Natural killer cell (primary cell): ENCODE measurements around the gene RASA2. TPM values are rescaled to one million over a fixed set of nuclear protein-coding genes. Genes with fewer than 3 reads are reported as not detected.

Experiments used
- ATAC-seq, 3 donors: fragments of 150-1000 bp in 2 of 3; fragments of 200-7000 bp in 1 of 3; cut with Tn5 transposase; 1 replicate in 1 of 3; 2 replicates in 2 of 3; pipeline ENCODE4 v1.10.0; 2021; ENCODE audit warnings: mild to moderate bottlenecking in 2 of 3, moderate library complexity in 2 of 3
- DNase-seq, 2 donors: peaks; one replicate each; pipeline versions ENCODE4 v3.0.0 to v3.0.0-alpha.2; 2013 to 2021; ENCODE audit warnings: mixed read lengths in 1 of 2
- H3K27ac ChIP-seq: one replicate; pipeline ENCODE4 v1.5.1; 2013; ENCODE audit warnings: mild to moderate bottlenecking, low read length
- H3K27me3 ChIP-seq: one replicate; pipeline ENCODE4 v1.6.1; 2013; ENCODE audit warnings: low read length; ENCODE audit not compliant: control insufficient read depth, insufficient read depth
- H3K36me3 ChIP-seq: one replicate; pipeline ENCODE4 v1.6.1; 2013; ENCODE audit warnings: low read length; ENCODE audit not compliant: control insufficient read depth, insufficient read depth
- H3K4me1 ChIP-seq: one replicate; pipeline ENCODE4 v1.6.1; 2013; ENCODE audit warnings: low read length; ENCODE audit not compliant: control insufficient read depth, insufficient read depth
- H3K4me3 ChIP-seq: one replicate; pipeline ENCODE4 v1.5.1; 2013; ENCODE audit warnings: low read length
- H3K9me3 ChIP-seq: one replicate; pipeline ENCODE4 v1.6.1; 2013; ENCODE audit warnings: low read length; ENCODE audit not compliant: control insufficient read depth, insufficient read depth
- H3K27ac Mint-ChIP-seq, 2 donors: one replicate each; pipeline ENCODE4 v1.8.0; 2022; ENCODE audit warnings: mild to moderate bottlenecking in 2 of 2, mixed read lengths in 2 of 2, moderate library complexity in 1 of 2
- H3K27me3 Mint-ChIP-seq, 2 donors: one replicate each; pipeline ENCODE4 v1.8.0; 2022; ENCODE audit warnings: low read depth in 2 of 2, mixed read lengths in 2 of 2
- H3K36me3 Mint-ChIP-seq: one replicate; pipeline ENCODE4 v1.8.0; 2022; ENCODE audit warnings: mixed read lengths
- H3K4me1 Mint-ChIP-seq, 2 donors: one replicate each; pipeline ENCODE4 v1.8.0; 2022; ENCODE audit warnings: mixed read lengths in 2 of 2
- H3K4me3 Mint-ChIP-seq: one replicate; pipeline ENCODE4 v1.8.0; 2022; ENCODE audit warnings: mild to moderate bottlenecking, moderate library complexity, mixed read lengths
- H3K9me3 Mint-ChIP-seq, 2 donors: one replicate each; pipeline ENCODE4 v1.8.0; 2022; ENCODE audit warnings: mixed read lengths in 2 of 2
- CTCF ChIP-seq: fragments of 200-600 bp; IDR thresholded peaks from one replicate; pipeline ENCODE4 v1.8.0; 2022; ENCODE audit warnings: antibody characterized with exemption
- WGBS: methylation state at CpG from one replicate; pipeline ENCODE4 v1.1.7; 2013; ENCODE audit warnings: missing lambda C conversion rate; ENCODE audit not compliant: insufficient coverage; 5-methylcytosine and 5-hydroxymethylcytosine counted together
- intact Hi-C: fragments of 100-400 bp; cut with micrococcal nuclease; formaldehyde crosslinking; loops from one replicate; pipeline ENCODE4 v1.14.2; 2022
- total RNA-seq, 4 donors: library from RNA; stranded (reverse); fragments of 120-200 nt in 1 of 4; gene quantifications; one replicate each; pipeline versions ENCODE4 v1.2.3 to v1.2.4, GENCODE V29; 2013 to 2022

Gene RASA2
- total RNA-seq, 3 donors from 2014 or later (not counting 1 experiment from before 2014, with no cell fraction given), result 93.9 to 99.4 (median 97.0) TPM

- H3K27ac Mint-ChIP-seq, result no peak overlapping the region
- intact Hi-C loops, result loop anchor here (5.0 kb wide), 1 partner anchor 42 kb away; no protein-coding TSS in a partner anchor
- no peak overlapping the region for H3K27ac ChIP-seq
- peaks cover 8 to 19% of the 10 kb centered on the region in 2 donors for H3K4me1 Mint-ChIP-seq
- 98% methylated on average over 10 of the region's 14 CpGs for WGBS
- DNase-seq (no peak), ATAC-seq (no peak)
- H3K27me3 Mint-ChIP-seq, result no peaks in the 10 kb centered on the region
- no peak overlapping the region for H3K4me3 ChIP-seq
- H3K36me3 Mint-ChIP-seq, result peaks cover 28% of the 10 kb centered on the region
- H3K9me3 ChIP-seq, result no peaks in the 10 kb centered on the region
- H3K27me3 ChIP-seq, result no peaks in the 10 kb centered on the region
- TF ChIP-seq CTCF, result no peak
- H3K36me3 ChIP-seq, result peaks cover 50% of the 10 kb centered on the region
- no peak overlapping the region for H3K4me3 Mint-ChIP-seq
- H3K4me1 ChIP-seq, result peaks cover 10% of the 10 kb centered on the region
- H3K9me3 Mint-ChIP-seq, result no peaks in the 10 kb centered on the region
Measured at GRCh38 chr3:141444586-141445285, 42.1 kb upstream of the RASA2 start.

GRCh38 chr3:141445990-141446389 is 40.8 kb upstream of the RASA2 start:
- intact Hi-C loops, result no loop called here
- peaks cover 52% of the 10 kb centered on the region for H3K36me3 ChIP-seq
- peak overlapping the region in 1 of 2 donors; percentile 31 for H3K27ac Mint-ChIP-seq

GRCh38 chr3:141446737-141447136 is 40.1 kb upstream of the RASA2 start:
- no peaks in the 10 kb centered on the region for H3K27me3 ChIP-seq
- H3K36me3 ChIP-seq, result peaks cover 52% of the 10 kb centered on the region
- Mint-ChIP-seq H3K4me1 (peaks cover 0 to 5% of the 10 kb centered on the region in 2 donors), H3K36me3 (peaks cover 28% of the 10 kb centered on the region), H3K4me3 (no peak overlapping the region), H3K27me3 (no peaks in the 10 kb centered on the region), H3K27ac (no peak overlapping the region), H3K9me3 (no peaks in the 10 kb centered on the region)
- no peak overlapping the region for H3K4me3 ChIP-seq
- TF ChIP-seq CTCF, result no peak
- DNase-seq (no peak), ATAC-seq (no peak)
- H3K27ac ChIP-seq, result no peak overlapping the region
- H3K9me3 ChIP-seq, result no peaks in the 10 kb centered on the region
- peaks cover 2% of the 10 kb centered on the region for H3K4me1 ChIP-seq
- intact Hi-C loops, result no loop called here

More at GRCh38 chr3:141445990-141446389, 40.8 kb upstream of the RASA2 start:
- H3K27ac ChIP-seq, result no peak overlapping the region
- DNase-seq, result no peak
- H3K27me3 Mint-ChIP-seq, result no peaks in the 10 kb centered on the region
- H3K4me1 ChIP-seq, result peaks cover 9% of the 10 kb centered on the region
- H3K36me3 Mint-ChIP-seq, result peaks cover 28% of the 10 kb centered on the region
- peaks cover 6 to 13% of the 10 kb centered on the region in 2 donors for H3K4me1 Mint-ChIP-seq
- H3K9me3 Mint-ChIP-seq, result no peaks in the 10 kb centered on the region
- H3K4me3 ChIP-seq, result no peak overlapping the region
- no peak for TF ChIP-seq CTCF
- no peaks in the 10 kb centered on the region for H3K9me3 ChIP-seq
- no peak overlapping the region for H3K4me3 Mint-ChIP-seq
- WGBS, result no CpG with 5 or more reads among the region's 1 CpG
- ATAC-seq, result no peak
- no peaks in the 10 kb centered on the region for H3K27me3 ChIP-seq

GRCh38 chr3:141447383-141447782 is 39.4 kb upstream of the RASA2 start:
- H3K9me3 ChIP-seq, result no peaks in the 10 kb centered on the region
- peaks cover 50% of the 10 kb centered on the region for H3K36me3 ChIP-seq
- no peak for ATAC-seq
- no peak for DNase-seq
- WGBS, result 100% methylated on average over 5 of the region's 6 CpGs
- no peak overlapping the region for H3K27ac ChIP-seq
- no peak overlapping the region for H3K4me3 ChIP-seq
- Mint-ChIP-seq H3K27ac (no peak overlapping the region), H3K36me3 (peaks cover 28% of the 10 kb centered on the region), H3K4me3 (no peak overlapping the region), H3K4me1 (no peaks in the 10 kb centered on the region), H3K9me3 (no peaks in the 10 kb centered on the region), H3K27me3 (no peaks in the 10 kb centered on the region)
- intact Hi-C loops, result no loop called here
- no peak for TF ChIP-seq CTCF
- H3K27me3 ChIP-seq, result no peaks in the 10 kb centered on the region
- H3K4me1 ChIP-seq, result no peaks in the 10 kb centered on the region
